IMR-90 (cell line): ENCODE data around the gene OSBP2. TPM values are rescaled to one million over a fixed set of nuclear protein-coding genes. Genes with fewer than 3 reads are reported as not detected.

Source experiments
- ATAC-seq: fragments of 200-7000 bp; cut with Tn5 transposase; 2 replicates; pipeline ENCODE4 v1.9.1; 2020; ENCODE audit warnings: low read depth, mild to moderate bottlenecking, moderate library complexity
- BruUV-seq: library from RNA; stranded (reverse); fragments of 400-500 nt; replicated peaks from 2 replicates; lab custom pipeline; 2021; lab: Mats Ljungman, UMichigan
- CTCF ChIA-PET: fragments of 300-600 bp; formaldehyde crosslinking; extraction: SDS; loops from one replicate; lab custom pipeline; 2021; ENCODE audit warnings: antibody characterized with exemption; lab: Yijun Ruan, JAX
- POLR2A ChIA-PET: fragments of 300-600 bp; sonication (Branson Sonifier 250); formaldehyde crosslinking; loops from one replicate; lab custom pipeline; 2022; ENCODE audit warnings: antibody characterized with exemption; ENCODE audit not compliant: unreplicated experiment; lab: Charles Lee
- DNase-seq: peaks from one replicate; pipeline ENCODE4 v3.0.0; 2013
- H2AFZ ChIP-seq: replicated peaks from 2 replicates; pipeline ENCODE3; 2013; ENCODE audit warnings: low read length, mild to moderate bottlenecking; ENCODE audit not compliant: poor library complexity
- H2AK5ac ChIP-seq: 2 replicates; pipeline ENCODE4 v1.6.1; 2013; ENCODE audit warnings: low read depth, low read length, inconsistent platforms
- H2AK9ac ChIP-seq: replicated peaks from 2 replicates; pipeline ENCODE3; 2013; ENCODE audit warnings: mild to moderate bottlenecking, low read depth, low read length, moderate library complexity; ENCODE audit not compliant: poor library complexity
- H2BK120ac ChIP-seq: 2 replicates; pipeline ENCODE4 v1.6.1; 2013; ENCODE audit warnings: low read depth, low read length, inconsistent platforms
- H2BK15ac ChIP-seq: 3 replicates; pipeline ENCODE4 v1.6.1; 2013; ENCODE audit warnings: low read depth, low read length, inconsistent platforms
- H2BK20ac ChIP-seq: 2 replicates; pipeline ENCODE4 v1.6.1; 2013; ENCODE audit warnings: low read depth, mild to moderate bottlenecking, inconsistent platforms, low read length, moderate library complexity
- H2BK5ac ChIP-seq: 2 replicates; pipeline ENCODE4 v1.6.1; 2013; ENCODE audit warnings: mild to moderate bottlenecking, low read depth, low read length, inconsistent platforms; ENCODE audit not compliant: poor library complexity, severe bottlenecking
- H3K14ac ChIP-seq: replicated peaks from 2 replicates; pipeline ENCODE4 v1.6.1; 2013; ENCODE audit warnings: low read depth, low read length, inconsistent platforms
- H3K18ac ChIP-seq: 2 replicates; pipeline ENCODE4 v1.6.1; 2013; ENCODE audit warnings: low read depth, low read length, control low read depth
- H3K23ac ChIP-seq: 2 replicates; pipeline ENCODE4 v1.6.1; 2013; ENCODE audit warnings: low read depth, low read length, inconsistent platforms
- H3K27ac ChIP-seq: 2 replicates; pipeline ENCODE4 v1.5.1; 2013; ENCODE audit warnings: mild to moderate bottlenecking, control low read depth, low read length; ENCODE audit not compliant: insufficient read depth
- H3K27me3 ChIP-seq: 2 replicates; pipeline ENCODE4 v1.6.1; 2013; ENCODE audit warnings: low read length; ENCODE audit not compliant: control insufficient read depth, insufficient read depth
- H3K36me3 ChIP-seq: 2 replicates; pipeline ENCODE4 v1.6.1; 2013; ENCODE audit warnings: low read length, mixed read lengths; ENCODE audit not compliant: control insufficient read depth, insufficient read depth
- H3K4ac ChIP-seq: 2 replicates; pipeline ENCODE4 v1.6.1; 2013; ENCODE audit warnings: low read depth, low read length, inconsistent platforms
- H3K4me1 ChIP-seq: 2 replicates; pipeline ENCODE4 v1.6.1; 2013; ENCODE audit warnings: low read length, mixed read lengths; ENCODE audit not compliant: control insufficient read depth, insufficient read depth
- H3K4me2 ChIP-seq: 2 replicates; pipeline ENCODE4 v1.6.1; 2013; ENCODE audit warnings: low read depth, mild to moderate bottlenecking, control low read depth, low read length, moderate library complexity
- H3K4me3 ChIP-seq: 2 replicates; pipeline ENCODE4 v1.5.1; 2013; ENCODE audit warnings: low read depth, mild to moderate bottlenecking, control low read depth, low read length, moderate library complexity; ENCODE audit not compliant: insufficient read depth
- H3K56ac ChIP-seq: 2 replicates; pipeline ENCODE4 v1.6.1; 2013; ENCODE audit warnings: low read length, inconsistent platforms; ENCODE audit not compliant: insufficient read depth; ENCODE audit errors: extremely low read depth
- H3K79me1 ChIP-seq, 2 experiments: 2 replicates each; pipeline ENCODE4 v1.6.1; 2013; ENCODE audit warnings: low read length in 2 of 2, inconsistent platforms in 1 of 2, low read depth in 1 of 2
- H3K9ac ChIP-seq: 2 replicates; pipeline ENCODE4 v1.6.1; 2013; ENCODE audit warnings: low read depth, low read length, control low read depth
- H3K9me1 ChIP-seq: 2 replicates; pipeline ENCODE4 v1.6.1; 2013; ENCODE audit warnings: low read length, inconsistent platforms; ENCODE audit not compliant: insufficient read depth
- H3K9me3 ChIP-seq: 2 replicates; pipeline ENCODE4 v1.6.1; 2013; ENCODE audit warnings: low read length; ENCODE audit not compliant: control insufficient read depth, insufficient read depth
- H4K20me1 ChIP-seq: 2 replicates; pipeline ENCODE4 v1.6.1; 2013; ENCODE audit warnings: low read length, inconsistent platforms; ENCODE audit not compliant: insufficient read depth
- H4K5ac ChIP-seq: 2 replicates; pipeline ENCODE4 v1.6.1; 2013; ENCODE audit warnings: mild to moderate bottlenecking, low read depth, low read length, control low read depth
- H4K8ac ChIP-seq, 2 experiments: 2 replicates each; pipeline ENCODE4 v1.6.1; 2013; ENCODE audit warnings: low read depth in 2 of 2, low read length in 2 of 2, control low read depth in 1 of 2, inconsistent platforms in 1 of 2
- H4K91ac ChIP-seq: 2 replicates; pipeline ENCODE4 v1.6.1; 2013; ENCODE audit warnings: low read depth, low read length, inconsistent platforms; ENCODE audit not compliant: insufficient read depth
- BHLHE40 ChIP-seq: fragments of 150-350 bp; IDR thresholded peaks from 2 replicates; pipeline ENCODE4 v1.6.1; 2016; ENCODE audit warnings: mild to moderate bottlenecking, low read depth, low read length
- CHD1 ChIP-seq: IDR thresholded peaks from 2 replicates; pipeline ENCODE4 v1.6.1; 2012; ENCODE audit warnings: low read depth, low read length, improper control_type of control experiment
- CTCF ChIP-seq: conservative IDR thresholded peaks from 2 replicates; pipeline ENCODE4 v1.5.1; 2012; ENCODE audit warnings: mild to moderate bottlenecking, low read depth, low read length, improper control_type of control experiment
- ELK1 ChIP-seq: fragments of 150-350 bp; IDR thresholded peaks from 2 replicates; pipeline ENCODE4 v1.6.1; 2016; ENCODE audit warnings: low read depth, mild to moderate bottlenecking, low read length, moderate library complexity, borderline replicate concordance
- FOS ChIP-seq: fragments of 150-350 bp; IDR thresholded peaks from 2 replicates; pipeline ENCODE4 v1.6.1; 2016; ENCODE audit warnings: low read depth, low read length
- MXI1 ChIP-seq: IDR thresholded peaks from 2 replicates; pipeline ENCODE4 v1.6.1; 2012; ENCODE audit warnings: low read depth, mild to moderate bottlenecking, low read length, moderate library complexity, borderline replicate concordance
- POLR2A ChIP-seq: IDR thresholded peaks from 2 replicates; pipeline ENCODE4 v1.6.1; 2012; ENCODE audit warnings: mild to moderate bottlenecking, low read depth, low read length
- RAD21 ChIP-seq: IDR thresholded peaks from 2 replicates; pipeline ENCODE4 v1.6.1; 2012; ENCODE audit warnings: low read length, improper control_type of control experiment
- RCOR1 ChIP-seq: IDR thresholded peaks from 2 replicates; pipeline ENCODE4 v1.6.1; 2012; ENCODE audit warnings: mild to moderate bottlenecking, low read length, improper control_type of control experiment; ENCODE audit not compliant: insufficient replicate concordance
- RFX5 ChIP-seq: IDR thresholded peaks from 2 replicates; pipeline ENCODE4 v1.8.0; 2012; ENCODE audit warnings: low read depth, mild to moderate bottlenecking, low read length, moderate library complexity
- SMC3 ChIP-seq: fragments of 150-350 bp; IDR thresholded peaks from 2 replicates; pipeline ENCODE4 v1.6.1; 2016; ENCODE audit warnings: low read depth, mild to moderate bottlenecking, antibody characterized with exemption, low read length, moderate library complexity
- USF2 ChIP-seq: fragments of 150-350 bp; IDR thresholded peaks from 2 replicates; pipeline ENCODE4 v1.6.1; 2017; ENCODE audit warnings: mild to moderate bottlenecking, antibody characterized with exemption, low read length, low read depth
- WGBS, 2 experiments: methylation state at CpG; one replicate each; pipeline versions ENCODE4 v1.1.5 to v1.1.7; 2013; ENCODE audit warnings: missing lambda C conversion rate in 2 of 2; ENCODE audit not compliant: insufficient read length in 1 of 2; ENCODE audit errors: extremely low coverage in 2 of 2; 5-methylcytosine and 5-hydroxymethylcytosine counted together
- dilution Hi-C: fragments of 300-500 bp; cut with HindIII; formaldehyde crosslinking; loops from one replicate; pipeline ENCODE4 v1.14.3; 2018; ENCODE audit warnings: low sequenced_read_pairs; ENCODE audit not compliant: unreplicated experiment
- in situ Hi-C: fragments of 300-500 bp; cut with MboI; formaldehyde crosslinking; loops from 3 replicates; pipeline ENCODE4 v1.14.3; 2019; ENCODE audit warnings: low sequenced_read_pairs, inconsistent platforms, mixed read lengths
- intact Hi-C: fragments of 100-400 bp; cut with micrococcal nuclease; formaldehyde crosslinking; loops from 2 replicates; pipeline ENCODE4 v1.10.0; 2022
- polyA plus RNA-seq, 3 experiments: library from polyadenylated mRNA; depleted of rRNA; stranded (reverse); fragments of >200 nt; gene quantifications; 2 replicates each; pipeline ENCODE4 v1.2.3, GENCODE V29; 2012; ENCODE audit warnings: low replicate concordance in 1 of 3
- total RNA-seq: library from RNA; depleted of rRNA; stranded (reverse); fragments of >200 nt; gene quantifications from 2 replicates; pipeline ENCODE4 v1.2.3, GENCODE V29; 2012

The OSBP2 gene
- total and polyA plus RNA-seq, 2 of the 4 experiments (the other 2 are of a cell fraction): 1.8 to 2.2 TPM

GRCh38 chr22:30906946-30907345 lies 212.3 kb downstream of the OSBP2 start:
- Histone ChIP-seq H2BK15ac (no peak overlapping the region), H3K9me1 (no peaks in the 10 kb centered on the region), H4K91ac (no peak overlapping the region), H3K4me2 (no peak overlapping the region), H2AK5ac (no peak overlapping the region), H3K56ac (no peak overlapping the region), H2BK120ac (no peak overlapping the region), H4K20me1 (no peaks in the 10 kb centered on the region), H4K8ac (no peak overlapping the region), H3K9me3 (no peaks in the 10 kb centered on the region), H3K4me3 (no peak overlapping the region), H3K9ac (no peak overlapping the region), H3K79me1 (no peaks in the 10 kb centered on the region), H3K14ac (no peak overlapping the region), H3K27me3 (no peaks in the 10 kb centered on the region; the same call in 1 of the 2 replicates), H3K18ac (no peak overlapping the region), H3K36me3 (no peaks in the 10 kb centered on the region), H4K5ac (no peak overlapping the region), H3K27ac (no peak overlapping the region), H2AK9ac (no peak overlapping the region), H3K4ac (no peak overlapping the region), H2BK20ac (no peak overlapping the region), H3K4me1 (no peaks in the 10 kb centered on the region), H2BK5ac (no peak overlapping the region), H3K23ac (no peak overlapping the region), H2AFZ (no peak overlapping the region)
- TF ChIP-seq SMC3: no peak
- TF ChIP-seq BHLHE40: no peak
- no peak for TF ChIP-seq MXI1
- TF ChIP-seq RFX5: no peak
- TF ChIP-seq RCOR1: no peak
- TF ChIP-seq FOS: no peak
- TF ChIP-seq CHD1: no peak
- no peak for TF ChIP-seq USF2
- no peak for TF ChIP-seq ELK1
- TF ChIP-seq POLR2A: no peak
- no peak for TF ChIP-seq RAD21
- TF ChIP-seq CTCF: no peak
- intact Hi-C loops (no loop called here), in situ Hi-C loops (loop anchor here (10.0 kb wide), 2 partner anchors 122 to 292 kb away; no protein-coding TSS in a partner anchor), dilution Hi-C loops (no loop called here)
- WGBS, 2 experiments: 40% methylated on average over 1 of the region's 1 CpG; no CpG with 5 or more reads in 1 of the 2 experiments
- ChIA-PET CTCF (interaction anchor here (0.9 kb wide), 1 partner anchor 13 kb away, joined by 6 read pairs; no protein-coding TSS in a partner anchor), POLR2A (no interaction called here)
- ATAC-seq (no peak), DNase-seq (no peak)
- BruUV-seq: no TSS peak
